K562 (cell line): ENCODE results near the gene UBE2I. TPM values are rescaled to one million over a fixed set of nuclear protein-coding genes. Genes with fewer than 3 reads are reported as not detected.
A peak's percentile ranks its signal among the peaks of the same experiment; 100 is the strongest.

Experiments
- ATAC-seq: fragments of 200-7000 bp; cut with Tn5 transposase; 3 replicates; pipeline ENCODE4 v1.9.1; 2020; ENCODE audit warnings: moderate library complexity
- BruUV-seq: library from RNA; stranded (reverse); fragments of 400-500 nt; replicated peaks from 2 replicates; lab custom pipeline; 2021; lab: Mats Ljungman, UMichigan
- CTCF ChIA-PET: fragments of 300-600 bp; formaldehyde crosslinking; extraction: SDS; loops from one replicate; lab custom pipeline; 2021; ENCODE audit warnings: low intra/inter-chr PET ratio; lab: Yijun Ruan, JAX
- POLR2A ChIA-PET: fragments of 300-600, 350-650 bp; sonication (Branson Sonifier 250); formaldehyde crosslinking; extraction: SDS; loops from one replicate; lab custom pipeline; 2021; ENCODE audit warnings: antibody characterized with exemption, inconsistent platforms; lab: Yijun Ruan, JAX
- DNase-seq, 4 experiments: peaks; one replicate each; pipeline versions ENCODE4 v3.0.0 to v3.0.0-alpha.2; 2011 to 2018; ENCODE audit warnings: low spot score in 3 of 4, mixed read lengths in 3 of 4; ENCODE audit errors: extremely low read depth in 1 of 4
- FAIRE-seq: peaks from 2 replicates; lab custom pipeline; 2011; peaks lifted over from hg19 to GRCh38; lab: Jason Lieb, UNC
- H2AFZ ChIP-seq: 2 replicates; pipeline ENCODE4 v1.6.0; 2011; ENCODE audit warnings: low read depth, low read length, control low read depth, inconsistent platforms
- H3K27ac ChIP-seq: fragments of 200-600 bp; 3 replicates; pipeline ENCODE4 v1.8.0; 2011; ENCODE audit warnings: low read depth, mild to moderate bottlenecking, control low read depth, inconsistent platforms, low read length, moderate library complexity, mixed read lengths; ENCODE audit errors: extremely low read depth
- H3K27me3 ChIP-seq, 2 experiments: fragments of 300-600 bp in 1 of 2; 2 replicates in 1 of 2; 3 replicates in 1 of 2; pipeline versions ENCODE4 v1.6.0 to v1.8.0; 2011; ENCODE audit warnings: inconsistent platforms in 2 of 2, low read length in 2 of 2, mild to moderate bottlenecking in 1 of 2, mixed read lengths in 1 of 2, moderate library complexity in 1 of 2; ENCODE audit not compliant: control insufficient read depth in 2 of 2, insufficient read depth in 2 of 2
- H3K36me3 ChIP-seq: fragments of 300-600 bp; 3 replicates; pipeline ENCODE4 v1.8.0; 2011; ENCODE audit warnings: mild to moderate bottlenecking, low read length, inconsistent platforms; ENCODE audit not compliant: control insufficient read depth, insufficient read depth
- H3K4me1 ChIP-seq, 2 experiments: fragments of 200-600 bp in 1 of 2; replicated peaks in 1 of 2; 2 replicates in 1 of 2; 3 replicates in 1 of 2; pipeline versions ENCODE4 v1.5.1 to v1.8.0; 2011; ENCODE audit warnings: inconsistent platforms in 2 of 2, low read length in 2 of 2, mild to moderate bottlenecking in 1 of 2, mixed read lengths in 1 of 2, moderate library complexity in 1 of 2; ENCODE audit not compliant: control insufficient read depth in 2 of 2, insufficient read depth in 2 of 2
- H3K4me2 ChIP-seq: 2 replicates; pipeline ENCODE4 v1.6.1; 2011; ENCODE audit warnings: low read length, control low read depth, inconsistent platforms, mixed read lengths; ENCODE audit not compliant: insufficient read depth
- H3K4me3 ChIP-seq: fragments of 200-600 bp; sonication (generic), shearing (Covaris generic); 2 replicates; pipeline ENCODE4 v1.5.1; 2016; ENCODE audit warnings: control low read depth, inconsistent platforms
- H3K79me2 ChIP-seq: fragments of 200-600 bp; 3 replicates; pipeline ENCODE4 v1.8.0; 2011; ENCODE audit warnings: low read length, inconsistent platforms; ENCODE audit not compliant: control insufficient read depth, insufficient read depth
- H3K9ac ChIP-seq, 2 experiments: 2 replicates each; pipeline versions ENCODE4 v1.6.0 to v1.6.1; 2011; ENCODE audit warnings: low read depth in 2 of 2, low read length in 2 of 2, control low read depth in 1 of 2, inconsistent platforms in 1 of 2, mild to moderate bottlenecking in 1 of 2, mixed read lengths in 1 of 2; ENCODE audit not compliant: insufficient read depth in 1 of 2
- H3K9me1 ChIP-seq: one replicate; pipeline ENCODE4 v1.6.0; 2011; ENCODE audit warnings: inconsistent platforms, mild to moderate bottlenecking, low read length, moderate library complexity; ENCODE audit not compliant: control insufficient read depth, insufficient read depth
- H3K9me3 ChIP-seq: replicated peaks from 2 replicates; pipeline ENCODE4 v1.5.1; 2011; ENCODE audit warnings: low read depth, low read length, inconsistent platforms; ENCODE audit not compliant: control insufficient read depth, insufficient read depth
- H4K20me1 ChIP-seq: replicated peaks from 2 replicates; pipeline ENCODE4 v1.6.1; 2011; ENCODE audit warnings: low read length, inconsistent platforms, mixed read lengths; ENCODE audit not compliant: control insufficient read depth, insufficient read depth
- CBFA2T3 ChIP-seq: fragments of 450-650 bp; IDR thresholded peaks from 2 replicates; pipeline ENCODE4 v1.6.1; 2017
- EGR1 ChIP-seq: fragments of 450-650 bp; conservative IDR thresholded peaks from 2 replicates; pipeline ENCODE4 v1.6.1; 2017; ENCODE audit warnings: mild to moderate bottlenecking
- EWSR1 ChIP-seq: fragments of 450-650 bp; IDR thresholded peaks from 2 replicates; pipeline ENCODE4 v1.6.1; 2018; ENCODE audit warnings: borderline replicate concordance, mild to moderate bottlenecking, low read depth, moderate library complexity; ENCODE audit not compliant: partially characterized antibody
- NELFE ChIP-seq: IDR thresholded peaks from 2 replicates; pipeline ENCODE4 v1.6.1; 2011; ENCODE audit warnings: mild to moderate bottlenecking; ENCODE audit not compliant: insufficient read depth, insufficient read length
- NRF1 ChIP-seq, 2 experiments: fragments of 450-650 bp; IDR thresholded peaks in 1 of 2; conservative IDR thresholded peaks in 1 of 2; 2 replicates each; pipeline ENCODE4 v1.6.1; 2014; ENCODE audit warnings: mild to moderate bottlenecking in 2 of 2
- RBFOX2 ChIP-seq: fragments of 200-400 bp; formaldehyde crosslinking; IDR thresholded peaks from 2 replicates; pipeline ENCODE4 v1.6.1; 2017; ENCODE audit warnings: low read depth, mild to moderate bottlenecking, low read length, moderate library complexity
- SRF ChIP-seq, 2 experiments: fragments of 250-450, 450-650 bp in 1 of 2; sonication (Bioruptor Pico) in 1 of 2; sonication (generic) in 1 of 2; formaldehyde crosslinking; IDR thresholded peaks; 2 replicates each; pipeline versions ENCODE4 v1.5.0 to v1.5.1; 2020 to 2022; ENCODE audit warnings: mild to moderate bottlenecking in 1 of 2, missing genetic modification reagents in 1 of 2
- TAF1 ChIP-seq: IDR thresholded peaks from 2 replicates; pipeline ENCODE4 v1.6.1; 2011; ENCODE audit warnings: mild to moderate bottlenecking, low read length, moderate library complexity; ENCODE audit not compliant: insufficient read depth, control insufficient read depth, severe bottlenecking; ENCODE audit errors: extremely low read depth
- TAF9B ChIP-seq: fragments of 450-650 bp; IDR thresholded peaks from 2 replicates; pipeline ENCODE4 v1.6.1; 2018; ENCODE audit warnings: mild to moderate bottlenecking; ENCODE audit not compliant: partially characterized antibody
- ZBTB7A ChIP-seq: IDR thresholded peaks from 2 replicates; pipeline ENCODE4 v1.6.1; 2011; ENCODE audit warnings: low read depth, mild to moderate bottlenecking, low read length, moderate library complexity, borderline replicate concordance; ENCODE audit not compliant: control insufficient read depth
- WGBS: fragments of 100-300 bp; shearing (Covaris generic); methylation state at CpG from one replicate; pipeline ENCODE4 v1.1.6; 2016; ENCODE audit warnings: low coverage, mixed read lengths; ENCODE audit not compliant: insufficient coverage; ENCODE audit errors: missing lambda C conversion rate; 5-methylcytosine and 5-hydroxymethylcytosine counted together
- in situ Hi-C: fragments of 300-500 bp; cut with MboI; formaldehyde crosslinking; loops from 4 replicates; pipeline ENCODE4 v1.15.0; 2018; ENCODE audit warnings: inconsistent platforms, mixed read lengths
- intact Hi-C: fragments of 100-400 bp; cut with micrococcal nuclease; formaldehyde crosslinking; loops from 2 replicates; pipeline ENCODE4 v1.14.2; 2022
- polyA plus RNA-seq, 8 experiments: library from polyadenylated mRNA; depleted of rRNA in 4 of 8; stranded (reverse) in 5 of 8; unstranded in 3 of 8; fragments of >200 nt; fragmentation: Nextera tagmentation in 2 of 8; fragmentation: Illumina TruSeq in 1 of 8; extraction: Ambion mirVana in 2 of 8; extraction: Trizol in 1 of 8; gene quantifications; 2 replicates each; pipeline versions ENCODE4 v1.2.1 to v1.2.3, GENCODE V29; 2011 to 2014; ENCODE audit warnings: inconsistent platforms in 1 of 8, missing spikeins in 1 of 8
- total RNA-seq, 7 experiments: library from RNA; depleted of rRNA in 6 of 7; stranded (reverse); fragments of >200 nt in 6 of 7; fragmentation: Illumina TruSeq in 2 of 7; extraction: Trizol in 2 of 7; gene quantifications; 2 replicates each; pipeline versions ENCODE4 v1.2.1 to v1.2.3, GENCODE V29; 2011 to 2021; ENCODE audit warnings: low replicate concordance in 1 of 7
- TF ChIP-seq, protein P1 (sequence below): fragments of 250-450 bp; sonication (Bioruptor Pico); IDR thresholded peaks from 2 replicates; pipeline ENCODE4 v1.9.0; 2021; ENCODE audit warnings: mild to moderate bottlenecking
- TF ChIP-seq, protein P2 (sequence below): fragments of 250-450 bp; sonication (Bioruptor Pico); IDR thresholded peaks from 2 replicates; pipeline ENCODE4 v1.9.0; 2021; ENCODE audit warnings: mild to moderate bottlenecking, inconsistent platforms
- TF ChIP-seq, protein P3 (sequence below): fragments of 200-800 bp; sonication (Bioruptor generic); IDR thresholded peaks from 2 replicates; pipeline ENCODE4 v1.6.1; 2017; ENCODE audit warnings: missing genetic modification characterization, missing compliant biosample characterization

Gene UBE2I
- total and polyA plus RNA-seq, 9 of the 15 experiments (the other 6 are each of a cell fraction or from before 2014, with no cell fraction given): 36.6 to 254 (median 104) TPM

- no peak overlapping the region for H3K27ac ChIP-seq
- H3K9me1 ChIP-seq: no peaks in the 10 kb centered on the region
- DNase-seq (peak in 2 of 4 experiments; percentile 31 to 45), FAIRE-seq (no peak), ATAC-seq (no peak)
- no peaks in the 10 kb centered on the region for H3K36me3 ChIP-seq
- no peaks in the 10 kb centered on the region for H3K79me2 ChIP-seq
- WGBS: 3% methylated on average over 23 of the region's 78 CpGs
- 0 out of 2 replicates have a peak, but pooled peaks cover 4% of the 10 kb centered on the region for H3K9me3 ChIP-seq
- POLR2A ChIA-PET: interaction anchor here (0.6 kb wide), 1 partner anchor 198 kb away, joined by 4 read pairs; no protein-coding TSS in a partner anchor
- 0 out of 2 replicates have a peak, but pooled peaks cover 9% of the 10 kb centered on the region for H4K20me1 ChIP-seq
- CTCF ChIA-PET: no interaction called here
- intact Hi-C loops: no loop called here
- peak overlapping the region; percentile 30 to 85; a peak in 3 of 4 replicates for H3K9ac ChIP-seq
- H3K4me1 ChIP-seq: peaks cover 17 to 86% of the 10 kb centered on the region in 2 experiments
- in situ Hi-C loops: no loop called here
- peak overlapping the region; percentile 51 for H3K4me3 ChIP-seq
- BruUV-seq: no TSS peak
- H2AFZ ChIP-seq: peak overlapping the region; percentile 80; the same call in 1 of the 2 replicates
- peaks cover 6 to 19% of the 10 kb centered on the region in 2 experiments; a peak in 3 of 5 replicates for H3K27me3 ChIP-seq
- peak overlapping the region; percentile 32; the same call in 1 of the 2 replicates for H3K4me2 ChIP-seq
- TF ChIP-seq TAF9B (no peak), CBFA2T3 (peak; percentile 19; the same call in 1 of the 2 replicates), RBFOX2 (peak; percentile 40), NELFE (no peak), ZBTB7A (peak; percentile 57; the same call in 1 of the 2 replicates), EGR1 (0 out of 2 replicates have a peak, but pooled peaks have one; percentile 13), NRF1 (conservative IDR thresholded peaks at IDR 0.05 in 1 of 2, IDR thresholded peaks at IDR 0.05 in 1 of 2) (peak in 1 of 2 experiments; percentile 41; a peak in 1 of 4 replicates), SRF (CRISPR knock-in tag; IDR thresholded peaks at IDR 0.05) (no peak), EWSR1 (no peak), TAF1 (no peak)
- TF ChIP-seq, protein P1, sequence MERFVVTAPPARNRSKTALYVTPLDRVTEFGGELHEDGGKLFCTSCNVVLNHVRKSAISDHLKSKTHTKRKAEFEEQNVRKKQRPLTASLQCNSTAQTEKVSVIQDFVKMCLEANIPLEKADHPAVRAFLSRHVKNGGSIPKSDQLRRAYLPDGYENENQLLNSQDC: no peak
- TF ChIP-seq, protein P2, sequence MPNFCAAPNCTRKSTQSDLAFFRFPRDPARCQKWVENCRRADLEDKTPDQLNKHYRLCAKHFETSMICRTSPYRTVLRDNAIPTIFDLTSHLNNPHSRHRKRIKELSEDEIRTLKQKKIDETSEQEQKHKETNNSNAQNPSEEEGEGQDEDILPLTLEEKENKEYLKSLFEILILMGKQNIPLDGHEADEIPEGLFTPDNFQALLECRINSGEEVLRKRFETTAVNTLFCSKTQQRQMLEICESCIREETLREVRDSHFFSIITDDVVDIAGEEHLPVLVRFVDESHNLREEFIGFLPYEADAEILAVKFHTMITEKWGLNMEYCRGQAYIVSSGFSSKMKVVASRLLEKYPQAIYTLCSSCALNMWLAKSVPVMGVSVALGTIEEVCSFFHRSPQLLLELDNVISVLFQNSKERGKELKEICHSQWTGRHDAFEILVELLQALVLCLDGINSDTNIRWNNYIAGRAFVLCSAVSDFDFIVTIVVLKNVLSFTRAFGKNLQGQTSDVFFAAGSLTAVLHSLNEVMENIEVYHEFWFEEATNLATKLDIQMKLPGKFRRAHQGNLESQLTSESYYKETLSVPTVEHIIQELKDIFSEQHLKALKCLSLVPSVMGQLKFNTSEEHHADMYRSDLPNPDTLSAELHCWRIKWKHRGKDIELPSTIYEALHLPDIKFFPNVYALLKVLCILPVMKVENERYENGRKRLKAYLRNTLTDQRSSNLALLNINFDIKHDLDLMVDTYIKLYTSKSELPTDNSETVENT (CRISPR knock-in tag): no peak
- TF ChIP-seq, protein P3, sequence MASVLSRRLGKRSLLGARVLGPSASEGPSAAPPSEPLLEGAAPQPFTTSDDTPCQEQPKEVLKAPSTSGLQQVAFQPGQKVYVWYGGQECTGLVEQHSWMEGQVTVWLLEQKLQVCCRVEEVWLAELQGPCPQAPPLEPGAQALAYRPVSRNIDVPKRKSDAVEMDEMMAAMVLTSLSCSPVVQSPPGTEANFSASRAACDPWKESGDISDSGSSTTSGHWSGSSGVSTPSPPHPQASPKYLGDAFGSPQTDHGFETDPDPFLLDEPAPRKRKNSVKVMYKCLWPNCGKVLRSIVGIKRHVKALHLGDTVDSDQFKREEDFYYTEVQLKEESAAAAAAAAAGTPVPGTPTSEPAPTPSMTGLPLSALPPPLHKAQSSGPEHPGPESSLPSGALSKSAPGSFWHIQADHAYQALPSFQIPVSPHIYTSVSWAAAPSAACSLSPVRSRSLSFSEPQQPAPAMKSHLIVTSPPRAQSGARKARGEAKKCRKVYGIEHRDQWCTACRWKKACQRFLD (CRISPR knock-in tag): no peak
Observed at GRCh38 chr16:1333854-1334700, 24.6 kb downstream of the UBE2I start.
